Measurements from ENCODE around the gene ATP2C2.

The ATP2C2 gene

DNA sequence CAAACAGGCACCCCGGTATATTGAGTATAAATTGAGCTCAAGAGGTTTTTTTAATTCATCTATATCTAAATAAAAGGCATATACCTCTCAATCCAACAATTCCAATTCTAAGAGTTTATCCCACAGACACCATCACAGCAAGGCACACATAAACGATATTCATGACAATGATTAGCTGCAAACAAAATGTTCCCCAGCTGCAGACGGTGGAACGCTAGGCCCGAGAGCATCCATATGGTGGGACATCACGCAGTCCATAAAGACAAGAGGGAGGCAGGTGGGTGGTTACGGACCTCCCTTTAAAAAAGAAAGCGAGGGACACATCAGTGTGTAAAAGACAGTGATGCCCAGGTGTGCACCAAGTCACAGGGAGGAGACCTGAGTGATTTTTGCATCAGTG lies 108.1 kb downstream of the ATP2C2 start:
- DNase-seq (ENCODE audit: low read depth) = no peak

DNA sequence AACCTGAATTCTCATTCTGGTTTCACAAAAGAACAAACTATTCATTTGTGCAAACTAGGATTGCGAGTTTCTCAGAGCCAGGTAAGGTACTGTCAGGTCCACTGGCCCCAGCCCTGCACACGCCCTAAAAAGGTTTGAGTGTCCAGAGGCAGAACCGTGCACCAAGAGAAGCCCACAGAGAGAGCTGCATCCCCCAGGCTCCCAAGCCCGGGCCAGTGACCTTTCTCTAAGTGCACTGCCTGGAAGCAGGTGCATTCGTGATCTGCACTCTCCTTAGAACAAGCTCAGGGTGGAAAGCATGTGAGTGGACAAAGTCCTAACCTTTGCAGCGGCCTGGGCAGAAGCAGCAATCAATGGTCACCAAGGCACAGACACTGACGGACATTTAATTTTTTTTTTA lies 109.3 kb downstream of the ATP2C2 start:
- DNase-seq (ENCODE audit: low read depth) = no peak

DNA sequence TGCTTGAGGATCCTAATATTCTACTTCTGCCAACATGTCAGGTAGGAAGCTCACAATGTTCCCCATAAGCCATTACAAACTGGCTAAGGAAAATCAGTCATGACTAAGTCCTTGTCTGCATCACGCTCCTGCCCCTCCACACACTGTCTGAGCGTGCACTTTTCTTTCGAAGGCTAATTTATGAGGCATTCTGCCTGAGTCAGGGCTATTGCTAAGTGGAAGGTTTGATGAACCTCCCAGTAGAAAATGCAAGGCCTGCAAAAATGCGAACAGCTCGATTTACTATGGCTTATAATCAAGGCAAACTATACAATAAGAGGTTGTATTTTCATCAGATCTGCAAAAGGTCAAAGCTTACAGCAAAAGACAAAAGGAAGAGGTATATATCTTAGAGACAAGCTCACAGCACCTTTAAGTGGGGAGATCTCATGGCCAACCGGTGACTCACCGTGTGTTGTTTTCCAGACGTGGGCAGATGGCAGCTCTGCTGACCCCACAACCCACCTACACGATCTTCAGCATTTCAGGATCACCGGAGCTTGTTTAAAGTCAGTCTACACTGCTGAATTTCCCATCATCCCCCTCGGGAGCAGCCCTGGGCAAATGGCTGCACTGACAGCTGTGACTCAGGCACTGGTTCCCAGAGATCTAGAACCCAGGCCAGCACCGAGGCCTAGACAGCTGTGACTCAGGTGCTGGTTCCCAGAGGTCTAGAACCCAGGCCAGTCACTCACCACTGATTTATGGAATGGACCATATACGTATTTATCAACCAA lies 110.0 kb downstream of the ATP2C2 start:
- no peak for DNase-seq (ENCODE audit: low read depth)

DNA sequence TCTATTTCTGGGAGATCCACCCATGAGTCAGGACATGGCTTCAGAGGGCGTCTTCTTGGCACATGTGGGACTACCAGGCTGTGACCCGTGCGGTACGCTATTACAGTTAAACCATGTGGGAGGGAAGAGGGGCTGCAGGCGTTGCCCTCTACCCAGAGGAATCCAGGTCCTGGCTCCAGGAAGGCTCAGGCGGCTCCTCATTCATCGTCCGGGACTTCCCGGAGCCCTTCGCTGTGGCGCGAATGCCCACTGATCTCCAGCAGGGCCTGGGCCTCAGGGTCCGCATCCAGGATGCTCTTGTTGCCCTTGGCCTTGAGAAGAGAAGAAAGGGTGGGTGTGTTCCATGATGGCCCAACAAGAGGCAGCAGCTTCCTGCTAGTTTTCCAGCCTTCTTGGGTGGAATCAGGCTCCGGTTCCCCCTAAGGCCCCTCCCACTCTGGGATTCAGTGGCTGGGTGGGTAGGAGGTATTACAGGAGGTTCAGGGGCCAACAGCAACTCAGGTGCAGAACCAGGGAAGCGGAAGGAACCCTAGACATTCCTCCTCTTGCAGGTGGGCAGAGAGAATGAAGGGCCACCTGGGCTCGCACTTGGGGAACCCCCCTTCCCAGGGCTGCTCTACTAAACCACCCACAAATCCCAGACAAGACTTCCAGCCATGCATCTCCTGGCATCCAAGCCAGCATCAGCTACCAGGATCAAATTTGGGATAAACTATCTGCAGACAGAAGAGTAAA lies 111.5 kb downstream of the ATP2C2 start:
- no peak for DNase-seq (ENCODE audit: low read depth)

DNA sequence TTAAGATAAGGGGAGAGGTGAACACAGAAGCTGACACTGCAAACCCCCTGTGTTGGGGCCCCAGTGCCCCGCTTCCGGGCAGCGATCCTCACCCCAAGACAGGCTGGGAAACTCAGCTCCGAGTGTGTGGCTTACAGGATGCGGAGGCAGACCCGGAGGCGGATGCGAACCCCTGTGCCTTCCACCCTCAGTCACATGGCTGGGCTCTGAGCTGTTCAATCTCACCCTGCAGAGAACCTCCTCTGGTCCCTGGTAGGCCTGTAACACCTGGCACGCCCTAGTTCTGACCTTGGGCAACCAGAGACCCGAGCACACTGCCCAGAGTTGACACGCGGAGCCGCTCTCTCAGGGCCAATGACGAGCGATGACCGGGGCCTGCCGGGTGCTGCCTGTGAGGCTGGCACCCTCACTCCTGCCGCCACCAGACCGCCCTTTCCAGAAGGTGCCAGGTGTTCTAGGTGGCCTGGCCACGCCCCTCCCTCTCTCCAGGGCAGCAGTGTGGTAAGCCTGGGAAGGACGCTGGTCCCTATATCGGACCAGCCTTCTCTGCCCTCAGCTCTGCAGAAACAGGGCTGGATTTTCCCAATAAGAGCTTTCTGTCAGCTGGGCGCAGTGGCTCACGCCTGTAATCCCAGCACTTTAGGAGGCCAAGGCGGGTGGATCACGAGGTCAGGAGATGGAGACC lies 112.9 kb downstream of the ATP2C2 start:
- DNase-seq (ENCODE audit: low read depth) = no peak

DNA sequence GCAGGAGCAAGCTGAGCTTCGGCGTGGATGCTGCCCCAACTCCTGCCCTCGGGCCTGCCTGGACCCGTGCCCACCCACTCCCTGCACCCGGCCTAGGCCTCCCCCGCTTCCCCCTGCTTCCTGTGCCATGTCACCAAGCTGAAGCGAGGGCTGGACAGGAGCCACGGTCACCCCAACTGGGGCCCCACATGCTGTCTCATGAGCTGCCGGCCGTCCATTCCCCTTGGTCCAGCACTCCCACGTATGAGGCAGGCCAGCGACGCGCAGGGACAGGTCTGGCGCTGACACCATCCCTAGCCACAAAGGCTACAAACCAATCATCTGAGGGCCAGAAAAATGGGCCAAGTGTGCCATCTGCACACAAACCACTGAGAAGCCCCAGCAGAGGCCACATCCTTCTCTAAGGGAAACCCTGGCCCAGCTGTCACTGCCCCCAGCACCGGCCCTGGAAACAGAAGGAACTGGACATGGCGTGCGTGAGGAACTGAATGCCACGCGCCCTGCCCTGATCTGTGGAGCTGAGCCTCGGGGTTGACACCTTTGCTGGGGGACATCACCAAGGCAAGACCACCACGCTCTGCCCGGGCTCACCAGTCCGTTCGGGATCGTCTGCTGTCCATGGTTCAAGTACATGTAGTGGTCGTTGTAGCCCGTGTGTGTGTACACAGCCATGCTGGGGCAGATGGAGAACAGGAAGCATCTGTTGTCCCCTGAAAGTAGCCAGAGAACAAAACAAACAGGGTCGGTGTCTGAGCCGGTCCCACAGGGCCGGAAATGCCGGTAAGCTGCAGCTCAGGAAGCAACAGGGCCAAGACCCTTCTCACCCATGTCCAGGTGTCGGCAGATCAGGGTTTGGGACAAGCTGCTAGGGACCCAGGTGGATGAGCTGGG lies 113.9 kb downstream of the ATP2C2 start:
- DNase-seq (ENCODE audit: low read depth) = no peak

DNA sequence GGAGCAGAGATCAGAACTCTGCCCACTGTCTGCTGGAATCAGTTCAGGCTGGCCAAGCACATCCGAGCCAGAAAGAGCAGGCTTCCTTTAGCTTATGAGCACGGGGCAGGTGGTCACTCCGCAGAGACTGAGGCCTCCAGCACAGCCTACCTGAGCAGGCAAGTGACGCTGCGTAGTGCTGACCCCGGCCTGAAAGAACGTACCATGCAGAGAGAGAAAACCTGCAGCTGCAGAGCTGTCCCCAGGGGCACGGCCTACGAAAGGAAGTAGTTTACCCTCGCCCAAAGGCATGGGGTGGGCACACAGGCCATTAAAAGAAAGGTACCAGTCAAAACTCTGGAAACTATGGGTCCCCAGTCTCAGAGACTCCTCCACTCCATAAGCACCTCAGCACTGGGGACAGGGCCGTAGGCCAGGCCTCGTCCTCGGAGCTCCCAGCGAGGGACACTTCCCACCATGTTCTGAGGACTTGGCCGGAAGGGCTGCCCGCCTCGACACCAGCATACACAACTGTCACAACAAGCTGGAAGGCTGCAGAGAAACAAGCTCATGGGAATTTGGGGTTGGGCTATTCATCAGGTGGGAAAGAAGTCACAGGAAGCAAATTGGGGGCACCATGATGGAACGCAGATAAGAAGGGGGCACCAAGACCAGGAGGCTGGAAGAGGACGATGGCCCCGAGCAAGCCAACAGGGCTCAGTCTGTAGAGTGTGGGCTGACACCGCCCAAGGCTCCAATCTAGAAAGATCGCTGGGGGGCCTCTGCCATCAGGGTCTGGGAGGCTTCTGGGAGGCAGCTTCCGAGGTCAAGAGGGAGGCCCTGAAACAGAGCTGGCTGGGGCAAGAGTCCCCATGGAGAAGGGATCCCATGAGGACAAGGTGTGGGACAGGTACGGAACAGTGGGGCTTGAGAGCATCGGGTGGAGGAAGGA lies 114.9 kb downstream of the ATP2C2 start:
- no peak for DNase-seq (ENCODE audit: low read depth)

DNA sequence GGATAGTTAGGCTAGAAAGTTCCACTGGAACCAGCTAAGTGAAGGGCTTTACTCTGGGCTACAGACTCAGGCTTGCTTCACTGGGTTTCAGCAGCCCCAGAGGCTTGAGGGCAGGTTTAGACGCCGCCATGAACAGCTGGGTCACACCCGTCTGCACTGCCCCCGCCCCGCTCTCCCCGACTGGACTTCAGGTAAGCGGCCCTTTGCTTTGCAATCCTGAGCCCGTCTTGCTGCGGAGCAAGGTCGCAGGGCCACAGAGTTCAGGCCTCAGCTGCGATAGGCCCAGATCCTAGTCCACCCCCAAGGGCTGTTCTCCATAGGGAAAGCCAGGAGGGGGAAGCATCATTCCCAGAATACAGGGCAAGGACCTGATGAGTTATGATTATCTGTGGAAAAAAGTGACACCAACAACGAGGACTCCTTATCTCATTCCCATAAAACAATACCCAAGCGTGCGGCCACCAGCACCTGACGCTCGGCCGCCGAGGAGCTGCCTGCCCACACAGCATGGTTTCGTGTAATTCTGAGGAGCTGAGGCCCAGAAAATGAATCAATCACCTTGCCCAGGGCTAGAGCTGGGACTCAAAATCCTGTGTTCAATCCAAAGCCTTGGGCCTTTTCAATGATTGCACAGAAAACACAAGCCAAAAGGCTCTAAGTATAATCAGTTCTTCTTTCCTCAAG lies 115.7 kb downstream of the ATP2C2 start:
- no peak for DNase-seq (ENCODE audit: low read depth)

DNA sequence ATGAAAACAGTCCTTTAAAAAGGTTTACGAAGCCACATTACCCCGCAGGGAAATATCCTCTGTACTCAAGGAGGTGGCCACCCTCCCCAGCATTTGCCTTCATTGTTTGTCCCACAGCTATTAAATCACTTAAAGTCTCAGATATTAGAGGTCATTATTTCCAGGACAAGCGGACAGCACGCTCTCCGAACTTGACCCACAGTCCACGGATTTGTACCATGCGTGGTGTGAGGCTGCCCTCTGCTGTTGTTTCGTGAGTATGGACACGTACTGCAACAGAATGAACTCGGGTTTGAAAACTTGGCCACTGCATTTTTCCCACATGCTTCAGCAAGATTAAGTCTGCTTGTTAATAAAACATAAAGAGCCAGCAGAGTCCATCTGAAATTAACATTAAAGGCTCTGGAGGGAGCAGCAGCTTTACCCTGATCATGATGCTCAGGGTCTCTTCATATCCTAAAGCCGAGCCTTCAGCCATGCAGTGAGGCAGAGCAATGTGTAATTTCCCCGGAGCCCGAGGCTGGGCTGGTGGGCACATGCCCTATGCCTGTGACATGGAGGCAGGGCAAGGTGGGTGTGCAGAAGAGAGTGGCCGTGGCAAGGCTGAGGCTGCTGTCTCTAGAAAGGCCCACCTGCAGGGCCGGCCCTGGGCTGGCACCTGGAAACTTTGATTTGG lies 116.4 kb downstream of the ATP2C2 start:
- no peak for DNase-seq (ENCODE audit: low read depth)

DNA sequence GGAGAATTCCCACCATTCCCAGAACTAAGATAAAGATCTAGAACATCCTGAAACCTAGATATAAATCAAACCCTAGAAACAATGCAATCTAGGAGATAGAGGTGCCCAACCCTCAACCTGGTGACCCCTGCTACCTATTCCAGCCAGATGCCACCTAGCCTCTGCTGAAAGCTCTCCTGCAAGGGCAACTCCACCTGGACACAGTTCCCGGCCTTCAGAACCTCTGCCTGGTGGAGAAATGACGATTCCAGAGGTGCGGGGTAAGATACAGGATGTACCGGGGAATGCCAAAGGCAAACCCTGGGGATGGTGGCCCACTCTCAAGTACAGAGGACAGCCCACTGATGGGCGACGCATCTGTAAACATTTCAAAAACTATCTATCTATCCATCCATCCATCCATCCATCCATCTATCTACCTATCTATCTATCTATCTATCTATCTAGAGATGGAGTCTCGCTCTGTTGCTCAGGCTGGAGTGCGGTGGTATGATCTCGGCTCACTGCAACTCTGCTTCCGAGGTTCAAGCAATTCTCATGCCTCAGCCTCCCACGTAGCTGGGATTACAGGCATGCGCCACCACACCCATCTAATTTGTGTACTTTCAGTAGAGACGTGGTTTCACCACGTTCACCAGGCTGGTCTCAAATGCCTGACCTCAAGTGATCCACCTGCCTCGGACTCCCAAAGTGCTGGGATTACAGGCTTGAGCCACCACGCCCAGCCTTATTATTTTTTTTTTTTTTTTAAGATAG lies 117.1 kb downstream of the ATP2C2 start:
- no peak for DNase-seq (ENCODE audit: low read depth)

DNA sequence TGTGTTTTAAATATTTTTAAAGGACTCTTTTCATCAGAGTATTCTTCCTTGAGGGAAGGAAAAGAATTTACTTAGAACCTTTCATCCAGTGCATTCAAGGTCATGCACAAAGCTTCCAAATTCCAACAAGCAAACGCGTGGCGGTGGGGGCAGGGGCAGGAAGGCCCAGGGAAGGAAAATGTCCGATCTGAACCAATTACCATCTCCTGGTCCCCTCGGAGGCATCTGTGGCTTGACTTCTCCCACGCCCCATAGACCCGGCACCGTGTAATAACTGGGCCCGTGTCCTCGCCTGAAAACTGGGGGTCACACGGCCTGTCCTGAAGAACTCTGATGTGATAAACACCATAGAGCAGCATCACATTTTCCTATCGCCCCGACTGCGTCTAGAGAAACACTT lies 117.8 kb downstream of the ATP2C2 start:
- no peak for DNase-seq (ENCODE audit: low read depth)

DNA sequence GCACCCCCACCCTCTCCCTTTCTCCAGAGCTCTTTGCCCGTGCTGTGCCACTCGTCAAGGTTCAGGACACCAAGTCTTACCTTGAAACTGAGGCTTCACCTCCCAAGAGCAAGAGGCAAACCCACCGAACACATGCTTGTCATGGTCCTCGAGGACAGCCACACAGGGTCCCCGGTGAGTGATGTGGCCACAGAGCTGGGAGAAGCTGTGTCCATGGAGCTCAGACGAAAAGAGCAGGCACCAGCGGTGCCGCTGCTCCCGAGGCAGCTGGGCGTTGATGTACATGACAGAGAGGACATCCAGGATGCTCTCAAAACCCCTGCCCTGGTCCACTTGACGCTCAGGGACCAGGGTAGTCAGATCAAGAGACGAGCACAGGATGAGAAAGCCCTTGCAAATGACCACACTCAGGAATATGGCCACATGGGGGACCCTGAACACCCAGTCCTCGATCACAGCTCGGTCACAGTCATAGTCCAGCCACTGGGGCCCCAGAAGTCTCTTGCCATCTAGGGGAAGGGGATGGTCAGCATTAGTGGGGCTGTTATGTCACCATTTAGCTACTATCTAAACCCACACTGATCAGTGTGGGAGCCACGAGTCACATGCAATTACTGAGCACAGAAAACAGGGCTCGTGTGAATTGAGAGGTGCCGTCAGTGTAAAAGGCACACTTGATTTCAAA lies 118.4 kb downstream of the ATP2C2 start:
- no peak for DNase-seq (ENCODE audit: low read depth)

DNA sequence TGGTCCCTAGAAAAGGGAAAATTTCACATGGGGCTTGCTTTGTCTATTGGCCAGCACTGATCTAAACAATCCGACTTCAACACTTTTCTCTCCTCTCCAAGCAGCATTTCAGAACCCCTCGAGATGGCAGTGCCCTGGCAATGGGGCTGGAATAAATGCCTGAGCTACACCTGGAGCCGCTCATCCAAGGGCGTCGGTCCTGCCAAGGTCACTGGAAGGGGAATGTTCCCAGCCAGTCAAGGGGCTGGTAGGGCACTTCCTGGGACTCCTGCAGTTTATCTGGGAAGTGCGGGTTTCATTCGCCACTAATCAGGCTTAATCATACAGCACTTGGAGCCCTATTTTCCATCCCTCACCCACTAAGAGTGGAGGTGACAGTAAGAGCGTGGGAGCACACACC lies 119.0 kb downstream of the ATP2C2 start:
- DNase-seq (ENCODE audit: low read depth) = no peak

DNA sequence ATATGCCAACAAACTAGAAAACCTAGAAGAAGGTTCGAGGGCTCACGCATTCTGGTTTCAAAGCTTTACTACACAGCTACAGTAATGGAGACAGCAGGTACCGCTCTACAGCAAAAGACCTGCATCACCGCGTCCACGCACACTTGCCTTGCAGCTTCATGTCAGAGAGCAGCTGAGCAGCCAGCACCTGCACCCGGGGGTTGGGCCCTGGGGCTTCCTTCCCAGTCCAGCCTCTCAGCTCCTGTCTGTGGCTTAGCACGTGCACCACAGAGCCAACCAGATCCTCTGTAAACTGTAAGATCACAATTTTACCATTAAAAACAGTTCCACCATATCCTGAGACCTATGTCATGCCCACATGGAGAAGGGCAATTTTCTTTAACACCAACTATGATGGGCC lies 120.8 kb downstream of the ATP2C2 start:
- no peak for DNase-seq (ENCODE audit: low read depth)

DNA sequence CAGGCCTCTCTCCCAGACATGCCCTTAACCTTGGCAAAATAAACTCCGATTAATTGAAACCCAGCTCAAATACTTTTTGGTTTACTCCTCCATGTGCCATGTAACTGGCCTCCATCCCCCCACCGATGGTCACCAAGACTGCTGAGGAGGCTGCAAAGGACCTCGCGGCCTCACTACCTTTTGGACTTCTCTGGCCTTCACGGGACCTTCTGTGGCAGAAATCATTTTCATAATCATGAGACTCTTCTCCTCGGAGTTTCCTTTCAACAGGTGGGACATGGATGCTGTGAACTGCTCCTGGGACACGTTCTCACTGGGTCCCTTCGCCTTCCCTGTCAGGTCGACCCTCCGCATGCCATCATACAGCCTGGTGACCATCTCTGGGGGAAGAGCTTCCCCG lies 127.2 kb downstream of the ATP2C2 start:
- no peak for DNase-seq (ENCODE audit: low read depth)

DNA sequence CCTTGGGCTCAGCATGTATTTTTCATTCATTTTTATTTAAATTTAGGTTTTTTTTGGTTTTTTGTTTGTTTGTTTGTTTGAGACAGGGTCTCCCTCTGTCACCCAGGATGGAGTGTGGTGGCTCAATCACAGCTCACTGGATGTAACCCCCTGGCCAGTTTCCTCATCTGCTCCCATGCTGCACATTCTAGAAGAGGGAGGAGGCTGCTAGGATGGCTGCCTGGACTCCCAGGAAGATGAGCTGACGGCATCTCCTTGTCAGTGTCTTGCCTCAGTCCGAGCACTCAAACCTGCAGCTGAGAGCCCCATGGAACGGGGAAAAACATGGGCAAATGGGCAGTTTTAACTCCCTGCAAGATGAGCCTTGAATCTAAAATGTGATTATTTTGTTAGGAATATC lies 128.7 kb downstream of the ATP2C2 start:
- no peak for DNase-seq (ENCODE audit: low read depth)

DNA sequence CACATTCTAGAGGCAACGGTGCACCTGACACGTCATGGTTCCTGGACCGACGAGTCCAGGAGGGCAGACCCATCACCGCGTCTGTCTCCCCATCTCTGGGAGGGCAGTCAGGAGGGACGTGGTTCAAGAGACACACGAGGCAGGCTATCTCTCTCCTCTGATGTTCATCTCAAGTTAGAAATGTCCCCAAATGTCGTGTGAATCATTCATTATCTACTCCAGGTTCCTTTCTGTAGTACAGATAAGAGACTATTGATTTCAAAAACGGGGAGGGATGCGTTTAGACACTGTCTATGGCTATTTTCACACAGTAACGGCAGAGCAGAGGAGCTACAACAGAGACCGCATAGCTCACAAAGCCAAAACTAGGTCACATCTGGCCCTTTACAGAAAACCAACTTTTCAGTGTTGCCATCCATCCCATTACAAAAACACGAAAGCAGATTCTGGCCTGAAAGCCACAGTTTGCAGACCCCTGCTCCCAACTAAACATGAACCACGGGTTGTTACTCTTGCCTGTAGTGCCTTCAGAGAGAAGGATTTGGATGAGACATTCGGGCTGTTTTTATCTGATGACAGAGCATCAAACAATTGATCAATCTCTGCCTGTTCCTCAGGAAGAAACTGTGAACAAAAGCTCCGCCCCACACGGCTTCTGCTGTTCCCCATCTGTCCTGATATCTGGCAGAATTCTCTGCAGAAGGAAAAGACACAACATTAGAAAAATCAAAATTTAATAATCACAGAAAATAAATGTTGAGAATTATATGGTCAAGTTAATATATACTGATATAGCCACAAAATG lies 129.3 kb downstream of the ATP2C2 start:
- DNase-seq (ENCODE audit: low read depth) = no peak

DNA sequence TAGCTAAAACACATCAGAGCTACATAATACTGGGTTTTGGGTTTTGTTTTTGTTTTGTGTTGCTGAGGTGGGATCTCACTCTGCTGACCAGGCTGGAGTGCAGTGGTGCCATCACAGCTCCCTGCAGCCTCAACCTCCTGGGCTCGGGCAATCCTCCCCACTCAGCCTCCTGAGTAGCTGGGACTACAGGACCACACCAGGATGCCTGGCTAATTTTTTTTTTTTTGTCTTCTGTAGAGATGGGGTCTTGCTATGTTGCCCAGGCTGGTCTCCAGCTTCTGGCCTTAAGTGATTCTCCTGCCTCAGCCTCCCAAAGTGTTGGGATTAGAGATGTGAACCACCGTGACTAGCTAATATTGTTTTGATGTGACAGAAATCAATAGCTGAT lies 129.9 kb downstream of the ATP2C2 start:
- DNase-seq (ENCODE audit: low read depth) = no peak

Measured in stimulated activated CD8-positive, alpha-beta memory T cell treated with anti-CD3 and anti-CD28 coated beads, Interleukin-12 subunit alpha, Interleukin-12 subunit beta, amount 100 ng/mL, for 4 hours (primary cell).